Measurements from ENCODE around the gene MARCHF2. TPM values are rescaled to one million over a fixed set of nuclear protein-coding genes. Genes with fewer than 3 reads are reported as not detected.

The MARCHF2 gene
- total RNA-seq, 1 donor from 2014 or later: 95.9 TPM

- no peaks in the 10 kb centered on the region for H3K27me3 ChIP-seq (ENCODE audit: control insufficient read depth, insufficient read depth, low read length)
- no peak for TF ChIP-seq CTCF (IDR thresholded peaks at IDR 0.05; ENCODE audit: insufficient read depth, low read length, poor library complexity, severe bottlenecking)
- no peaks in the 10 kb centered on the region for H3K36me3 ChIP-seq (ENCODE audit: control insufficient read depth, insufficient read depth, low read length)
- DNase-seq (ENCODE audit: low read depth): peak; percentile 39
- peak overlapping the region; percentile 90 for H3K4me3 ChIP-seq (ENCODE audit: low read depth, low read length)
Observed at GRCh38 chr19:8390617-8390981, 22.5 kb upstream of the MARCHF2 start.

GRCh38 chr19:8391198-8392016 lies 21.7 kb upstream of the MARCHF2 start:
- Histone ChIP-seq H3K4me3 (ENCODE audit: low read depth, low read length) (peak overlapping the region; percentile 9), H3K27me3 (ENCODE audit: control insufficient read depth, insufficient read depth, low read length) (no peaks in the 10 kb centered on the region), H3K36me3 (ENCODE audit: control insufficient read depth, insufficient read depth, low read length) (no peaks in the 10 kb centered on the region)
- TF ChIP-seq CTCF (IDR thresholded peaks at IDR 0.05; ENCODE audit: insufficient read depth, low read length, poor library complexity, severe bottlenecking): no peak
- DNase-seq (ENCODE audit: low read depth): no peak

GRCh38 chr19:8392017-8392591 lies 21.0 kb upstream of the MARCHF2 start:
- Histone ChIP-seq H3K27me3 (ENCODE audit: control insufficient read depth, insufficient read depth, low read length) (no peaks in the 10 kb centered on the region), H3K36me3 (ENCODE audit: control insufficient read depth, insufficient read depth, low read length) (no peaks in the 10 kb centered on the region), H3K4me3 (ENCODE audit: low read depth, low read length) (no peak overlapping the region)
- no peak for DNase-seq (ENCODE audit: low read depth)
- TF ChIP-seq CTCF (IDR thresholded peaks at IDR 0.05; ENCODE audit: insufficient read depth, low read length, poor library complexity, severe bottlenecking): no peak

GRCh38 chr19:8393192-8393870 lies 19.8 kb upstream of the MARCHF2 start:
- H3K36me3 ChIP-seq (ENCODE audit: control insufficient read depth, insufficient read depth, low read length): no peaks in the 10 kb centered on the region
- DNase-seq (ENCODE audit: low read depth): no peak
- TF ChIP-seq CTCF (IDR thresholded peaks at IDR 0.05; ENCODE audit: insufficient read depth, low read length, poor library complexity, severe bottlenecking): no peak
- no peaks in the 10 kb centered on the region for H3K27me3 ChIP-seq (ENCODE audit: control insufficient read depth, insufficient read depth, low read length)
- H3K4me3 ChIP-seq (ENCODE audit: low read depth, low read length): no peak overlapping the region

- Histone ChIP-seq H3K27me3 (ENCODE audit: control insufficient read depth, insufficient read depth, low read length) (no peaks in the 10 kb centered on the region), H3K4me3 (ENCODE audit: low read depth, low read length) (no peak overlapping the region), H3K36me3 (ENCODE audit: control insufficient read depth, insufficient read depth, low read length) (no peaks in the 10 kb centered on the region)
- DNase-seq (ENCODE audit: low read depth): no peak
- TF ChIP-seq CTCF (IDR thresholded peaks at IDR 0.05; ENCODE audit: insufficient read depth, low read length, poor library complexity, severe bottlenecking): no peak
Observed at GRCh38 chr19:8393871-8394250, 19.2 kb upstream of the MARCHF2 start.
